Gastrocnemius medialis (tissue), 4 donors: ENCODE measurements around the gene MX2.
"Not testable (repeated sequence)": the region's sequence is repeated elsewhere in the genome, so short reads cannot be mapped to it uniquely, and the experiment has no call there.

Source experiments
- POLR2A ChIP-seq, 2 donors: fragments of 450-650 bp; IDR thresholded peaks; one replicate each; pipeline ENCODE4 v1.6.1; 2017; ENCODE audit warnings: antibody characterized with exemption in 2 of 2, mild to moderate bottlenecking in 2 of 2, moderate library complexity in 2 of 2
- TF ChIP-seq, protein P1 (sequence below), 5 experiments: fragments of 450-650 bp in 3 of 5; fragments of 200-600 bp in 2 of 5; sonication (generic) in 2 of 5; IDR thresholded peaks in 4 of 5; conservative IDR thresholded peaks in 1 of 5; 1 replicate in 4 of 5; 2 replicates in 1 of 5; pipeline ENCODE4 v1.5.1; 2016 to 2019; ENCODE audit warnings: antibody characterized with exemption in 5 of 5, mild to moderate bottlenecking in 3 of 5, moderate library complexity in 3 of 5

DNA sequence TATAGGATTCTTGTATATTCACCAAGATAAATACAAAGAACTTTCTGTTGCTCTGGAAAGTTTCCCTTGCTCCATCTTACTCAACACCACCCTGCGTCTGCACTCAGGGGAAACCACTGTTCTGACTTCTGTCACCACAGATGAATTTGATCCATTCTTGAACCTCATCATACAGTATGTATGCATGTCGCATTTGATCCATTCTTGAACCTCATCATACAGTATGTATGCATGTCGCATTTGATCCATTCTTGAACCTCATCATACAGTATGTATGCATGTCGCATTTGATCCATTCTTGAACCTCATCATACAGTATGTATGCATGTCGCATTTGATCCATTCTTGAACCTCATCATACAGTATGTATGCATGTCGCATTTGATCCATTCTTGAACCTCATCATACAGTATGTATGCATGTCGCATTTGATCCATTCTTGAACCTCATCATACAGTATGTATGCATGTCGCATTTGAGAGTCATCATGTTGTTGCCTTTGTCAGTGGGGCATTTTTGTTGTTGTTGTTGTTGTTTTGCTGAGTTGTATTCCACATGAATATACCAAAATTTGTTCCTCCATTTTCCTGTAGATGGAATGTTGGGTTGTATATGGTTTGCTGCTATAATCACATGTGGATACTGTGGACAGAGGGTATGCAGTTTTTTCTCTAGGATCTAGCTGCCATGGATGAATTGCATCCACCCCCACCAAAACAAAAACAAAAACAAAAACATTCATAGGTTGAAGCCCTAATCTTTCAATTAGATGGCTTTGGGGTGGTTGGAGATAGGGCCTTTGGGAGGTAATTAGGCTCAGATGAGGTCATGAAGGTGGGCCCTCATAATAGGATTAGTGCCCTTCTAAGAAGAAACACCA is 48.3 kb upstream of the MX2 start:
- TF ChIP-seq, protein P1, sequence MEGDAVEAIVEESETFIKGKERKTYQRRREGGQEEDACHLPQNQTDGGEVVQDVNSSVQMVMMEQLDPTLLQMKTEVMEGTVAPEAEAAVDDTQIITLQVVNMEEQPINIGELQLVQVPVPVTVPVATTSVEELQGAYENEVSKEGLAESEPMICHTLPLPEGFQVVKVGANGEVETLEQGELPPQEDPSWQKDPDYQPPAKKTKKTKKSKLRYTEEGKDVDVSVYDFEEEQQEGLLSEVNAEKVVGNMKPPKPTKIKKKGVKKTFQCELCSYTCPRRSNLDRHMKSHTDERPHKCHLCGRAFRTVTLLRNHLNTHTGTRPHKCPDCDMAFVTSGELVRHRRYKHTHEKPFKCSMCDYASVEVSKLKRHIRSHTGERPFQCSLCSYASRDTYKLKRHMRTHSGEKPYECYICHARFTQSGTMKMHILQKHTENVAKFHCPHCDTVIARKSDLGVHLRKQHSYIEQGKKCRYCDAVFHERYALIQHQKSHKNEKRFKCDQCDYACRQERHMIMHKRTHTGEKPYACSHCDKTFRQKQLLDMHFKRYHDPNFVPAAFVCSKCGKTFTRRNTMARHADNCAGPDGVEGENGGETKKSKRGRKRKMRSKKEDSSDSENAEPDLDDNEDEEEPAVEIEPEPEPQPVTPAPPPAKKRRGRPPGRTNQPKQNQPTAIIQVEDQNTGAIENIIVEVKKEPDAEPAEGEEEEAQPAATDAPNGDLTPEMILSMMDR (IDR thresholded peaks at IDR 0.05 in 4 of 5, conservative IDR thresholded peaks at IDR 0.05 in 1 of 5), result not testable (repeated sequence)
- TF ChIP-seq POLR2A (IDR thresholded peaks at IDR 0.05), result not testable (repeated sequence)
